Right cardiac atrium (tissue), 5 donors: ENCODE measurements around the gene CFAP58. TPM values are rescaled to one million over a fixed set of nuclear protein-coding genes. Genes with fewer than 3 reads are reported as not detected.

ENCODE experiments used
- ATAC-seq, 2 donors: fragments of 200-7000 bp; cut with Tn5 transposase; one replicate each; pipeline versions ENCODE4 v1.8.0 to v1.9.1; 2020; ENCODE audit warnings: moderate library complexity in 2 of 2, mild to moderate bottlenecking in 1 of 2
- DNase-seq, 3 donors: peaks; one replicate each; pipeline ENCODE4 v3.0.0-alpha.2; 2020
- H3K27ac ChIP-seq: one replicate; pipeline ENCODE4 v1.5.1; 2013; ENCODE audit warnings: mild to moderate bottlenecking, low read length, control low read depth, moderate library complexity
- H3K27me3 ChIP-seq: one replicate; pipeline ENCODE4 v1.6.1; 2013; ENCODE audit not compliant: control insufficient read depth, insufficient read depth
- H3K4me1 ChIP-seq: one replicate; pipeline ENCODE4 v1.6.1; 2013; ENCODE audit warnings: low read length; ENCODE audit not compliant: control insufficient read depth, insufficient read depth
- H3K4me3 ChIP-seq: one replicate; pipeline ENCODE4 v1.5.1; 2013; ENCODE audit warnings: low read length, control low read depth
- H3K9me3 ChIP-seq: one replicate; pipeline ENCODE4 v1.6.1; 2013; ENCODE audit warnings: low read length; ENCODE audit not compliant: control insufficient read depth
- WGBS: extraction: QIAGEN DNeasy Blood & Tissue Kit; methylation state at CpG from one replicate; pipeline ENCODE4 v1.1.7; 2013; 5-methylcytosine and 5-hydroxymethylcytosine counted together
- intact Hi-C, 4 donors: fragments of 100-400 bp; cut with DNase I; formaldehyde crosslinking; loops; one replicate each; pipeline versions ENCODE4 v1.11.0 to v1.14.0; 2022 to 2023
- polyA plus RNA-seq: library from polyadenylated mRNA; stranded (reverse); fragments of 200-250 nt; gene quantifications from one replicate; pipeline ENCODE4 v1.2.3, GENCODE V29; 2013
- total RNA-seq, 4 donors: library from RNA; stranded (reverse); fragmentation: NEBNext Ultra II Directional; extraction: Animal tissue kit (Norgen Biotek cat#: 25700); gene quantifications; one replicate each; pipeline ENCODE4 v1.2.1, GENCODE V29; 2021
- donor health status: healthy with polysubstance abuse.
- donor health status: DM: no; HTN: yes; CAD: no.
- donor health status: DM: no; HTN: no; CAD: no.
- donor health status: DM: no; HTN: yes; CAD: no; lungs with severe emphysema.
- donor health status: DM: yes; HTN: yes; CAD: no.

Gene CFAP58
- total and polyA plus RNA-seq, 5 donors = 2.9 to 5.4 (median 3.0) TPM

GRCh38 chr10:104487794-104488438 lies 134.3 kb downstream of the CFAP58 start:
- Histone ChIP-seq H3K4me3 (no peak overlapping the region), H3K4me1 (no peaks in the 10 kb centered on the region), H3K9me3 (no peaks in the 10 kb centered on the region), H3K27me3 (no peaks in the 10 kb centered on the region), H3K27ac (no peak overlapping the region)
- WGBS = 54% methylated on average over 7 of the region's 7 CpGs
- no peak for ATAC-seq
- no peak for DNase-seq
- intact Hi-C loops = no loop called here

DNA sequence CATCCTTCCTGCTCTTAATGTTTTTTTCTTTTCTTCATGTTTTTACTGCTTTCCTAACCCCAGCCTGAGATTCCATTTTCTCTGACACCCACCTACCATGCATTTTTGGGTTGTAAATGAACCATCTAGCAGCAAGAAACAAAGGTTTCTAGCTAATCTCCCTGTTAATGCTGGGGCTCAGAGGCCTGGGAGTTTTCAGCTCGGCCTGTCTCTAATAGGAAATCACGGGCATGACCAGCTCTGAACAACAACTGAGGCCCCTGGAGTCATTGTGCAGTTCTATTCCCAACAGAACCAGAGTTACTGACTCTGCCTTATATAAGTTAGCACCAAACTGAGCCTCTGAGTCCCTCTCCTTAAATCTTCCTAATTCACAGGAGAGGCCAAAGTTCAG lies 134.8 kb downstream of the CFAP58 start:
- DNase-seq (no peak), ATAC-seq (no peak)
- intact Hi-C loops = no loop called here
- Histone ChIP-seq H3K27me3 (no peaks in the 10 kb centered on the region), H3K4me3 (no peak overlapping the region), H3K9me3 (no peaks in the 10 kb centered on the region), H3K4me1 (no peaks in the 10 kb centered on the region), H3K27ac (no peak overlapping the region)
- WGBS = 69% methylated on average over 2 of the region's 2 CpGs

DNA sequence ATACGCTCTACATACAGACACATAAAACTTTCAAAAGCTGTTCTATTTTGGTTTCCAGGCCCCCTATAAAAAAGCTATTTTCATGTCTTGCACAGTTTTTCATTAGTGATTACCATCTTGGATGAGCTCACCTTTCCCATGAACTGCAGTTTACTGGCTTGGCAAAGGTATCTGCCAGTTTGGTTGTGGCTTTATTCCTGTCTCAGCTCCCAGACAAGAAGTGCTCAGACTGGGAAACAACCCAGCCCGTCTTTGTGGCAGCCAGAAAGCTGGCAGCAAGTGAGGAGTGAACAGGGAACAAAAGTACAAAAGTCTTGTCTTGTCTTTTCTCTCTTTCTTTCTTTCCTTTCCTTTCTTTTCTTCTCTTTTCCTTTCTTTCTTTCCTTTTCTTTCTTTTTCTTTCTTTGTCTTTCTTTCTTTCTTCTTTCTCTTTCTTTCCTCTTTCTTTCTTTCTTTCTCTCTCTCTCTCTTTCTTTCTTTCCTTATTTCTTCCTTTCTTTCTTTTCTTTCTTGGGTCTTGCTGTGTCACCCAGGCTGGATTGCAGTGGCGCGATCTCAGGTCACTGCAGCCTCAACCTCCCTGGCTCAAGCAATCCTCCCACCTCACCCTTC lies 138.8 kb downstream of the CFAP58 start:
- peak; percentile 62 to 70 for ATAC-seq
- intact Hi-C loops = no loop called here
- Histone ChIP-seq H3K27me3 (no peaks in the 10 kb centered on the region), H3K27ac (no peak overlapping the region), H3K4me3 (no peak overlapping the region), H3K9me3 (no peaks in the 10 kb centered on the region), H3K4me1 (no peaks in the 10 kb centered on the region)
- DNase-seq = no peak
- WGBS = 81% methylated on average over 4 of the region's 4 CpGs

GRCh38 chr10:104498347-104499081 lies 144.9 kb downstream of the CFAP58 start:
- H3K4me3 ChIP-seq = no peak overlapping the region
- WGBS = 63% methylated on average over 4 of the region's 4 CpGs
- DNase-seq (no peak), ATAC-seq (no peak)
- H3K27me3 ChIP-seq = no peaks in the 10 kb centered on the region
- intact Hi-C loops = no loop called here
- H3K27ac ChIP-seq = no peak overlapping the region
- peaks cover 3% of the 10 kb centered on the region for H3K4me1 ChIP-seq
- no peaks in the 10 kb centered on the region for H3K9me3 ChIP-seq

DNA sequence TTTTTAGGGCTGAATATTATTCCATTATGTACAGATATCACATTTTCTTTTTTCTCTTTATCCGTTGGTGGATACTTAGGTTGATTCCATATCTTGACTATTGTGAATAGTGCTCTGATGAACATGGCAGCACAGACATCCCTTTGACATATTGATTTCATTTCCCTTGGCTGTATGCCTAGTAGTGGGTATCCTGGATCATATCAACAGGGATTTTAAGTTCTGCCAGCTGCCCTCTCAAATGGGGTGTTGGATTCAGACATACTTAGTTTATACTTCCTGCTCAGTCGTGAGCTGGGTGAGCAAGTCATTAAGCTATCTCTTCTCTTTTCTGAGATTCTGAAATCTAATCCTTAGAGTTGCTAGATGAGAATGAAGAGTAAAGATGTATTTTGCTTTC lies 147.8 kb downstream of the CFAP58 start:
- H3K9me3 ChIP-seq = no peaks in the 10 kb centered on the region
- peaks cover 3% of the 10 kb centered on the region for H3K4me1 ChIP-seq
- WGBS = 45% methylated on average over 2 of the region's 2 CpGs
- DNase-seq = no peak
- no peaks in the 10 kb centered on the region for H3K27me3 ChIP-seq
- no peak overlapping the region for H3K27ac ChIP-seq
- no peak overlapping the region for H3K4me3 ChIP-seq
- intact Hi-C loops = no loop called here
- ATAC-seq = no peak

DNA sequence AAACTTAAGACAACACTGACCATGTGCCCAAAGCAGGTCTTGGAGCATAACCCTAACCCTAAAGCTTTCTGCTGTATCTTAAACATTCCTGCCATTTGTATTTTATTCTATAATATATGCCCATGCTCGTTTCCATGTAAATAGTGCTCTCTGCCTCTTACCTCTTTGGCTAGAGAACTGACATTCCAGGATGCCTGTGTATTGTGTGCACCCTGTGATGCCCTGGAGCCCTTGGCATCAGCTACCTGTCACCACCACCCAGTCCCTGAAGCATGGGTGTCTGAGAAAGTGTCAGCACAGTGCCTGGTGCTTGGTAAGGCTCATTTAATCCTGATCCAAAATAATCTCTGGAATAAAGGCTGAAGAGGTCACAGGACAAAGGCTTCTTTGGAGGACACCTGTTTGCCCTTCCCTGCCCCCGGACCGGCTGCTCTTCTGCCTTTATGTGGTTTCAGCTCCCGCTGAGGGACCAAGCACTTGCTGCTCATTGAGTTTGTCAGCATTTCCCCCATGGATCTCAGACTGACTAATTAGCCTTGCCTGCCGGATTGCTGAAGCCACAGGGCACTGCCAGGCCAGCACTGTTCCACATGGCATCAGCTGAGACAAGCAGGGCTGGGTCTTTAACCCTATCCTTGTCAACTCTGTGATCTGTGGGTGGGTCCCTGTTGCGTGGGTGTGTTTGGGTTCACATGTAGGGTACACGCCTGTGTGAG lies 148.4 kb downstream of the CFAP58 start:
- Histone ChIP-seq H3K27me3 (no peaks in the 10 kb centered on the region), H3K4me1 (peaks cover 3% of the 10 kb centered on the region), H3K27ac (no peak overlapping the region), H3K9me3 (no peaks in the 10 kb centered on the region), H3K4me3 (no peak overlapping the region)
- 64% methylated on average over 7 of the region's 7 CpGs for WGBS
- no peak for ATAC-seq
- no peak for DNase-seq
- intact Hi-C loops = no loop called here

DNA sequence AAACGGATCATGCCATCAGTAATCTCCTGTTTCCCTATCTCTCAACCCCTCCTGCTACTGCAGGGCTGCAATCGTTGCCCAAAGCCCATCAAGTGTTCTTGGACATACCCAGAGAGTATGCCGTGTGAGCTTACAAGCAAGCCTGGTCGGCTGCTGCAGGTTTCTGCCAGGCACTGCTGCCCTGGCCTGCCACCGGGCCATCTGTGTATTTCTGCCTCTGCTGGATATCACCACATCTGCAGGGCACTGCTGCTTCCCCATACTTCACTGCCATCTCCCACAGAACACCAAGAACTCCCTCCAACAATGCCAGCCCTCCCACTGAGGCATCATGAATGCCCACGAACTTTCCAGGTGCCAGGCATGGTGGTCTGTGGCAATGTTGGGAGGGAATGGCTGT lies 149.3 kb downstream of the CFAP58 start:
- intact Hi-C loops = no loop called here
- Histone ChIP-seq H3K4me3 (no peak overlapping the region), H3K27ac (no peak overlapping the region), H3K9me3 (no peaks in the 10 kb centered on the region), H3K4me1 (peaks cover 3% of the 10 kb centered on the region), H3K27me3 (no peaks in the 10 kb centered on the region)
- WGBS = 35% methylated on average over 6 of the region's 6 CpGs
- DNase-seq (no peak), ATAC-seq (no peak)

Other genes starting within 250 kb of the CFAP58 start
- 1 to 10 TPM; 7.0 to 8.4 (median 7.3) TPM for gene SFR1, start 231.7 kb upstream of the CFAP58 start, total RNA-seq
- 7.1 TPM for gene SFR1, start 231.7 kb upstream of the CFAP58 start, polyA plus RNA-seq
- under 1 TPM; 0.09 to 0.35 (median 0.22) TPM for gene CFAP43, start 121.5 kb upstream of the CFAP58 start, total RNA-seq
- gene CFAP43, start 121.5 kb upstream of the CFAP58 start, polyA plus RNA-seq = 0.18 TPM
- gene GSTO1, start 98.9 kb upstream of the CFAP58 start, total RNA-seq = 100 to 1,000 TPM; 164 to 220 (median 198) TPM
- 351 TPM for gene GSTO1, start 98.9 kb upstream of the CFAP58 start, polyA plus RNA-seq
- gene GSTO2, start 84.6 kb upstream of the CFAP58 start, total RNA-seq = 1 to 10 TPM in 1 of 4 donors, under 1 TPM in 3; 0.37 to 1.1 (median 0.72) TPM
- 0.43 TPM for gene GSTO2, start 84.6 kb upstream of the CFAP58 start, polyA plus RNA-seq
- gene ITPRIP, start 15.4 kb upstream of the CFAP58 start, total RNA-seq = 10 to 100 TPM; 29.1 to 83.3 (median 41.9) TPM
- 44.8 TPM for gene ITPRIP, start 15.4 kb upstream of the CFAP58 start, polyA plus RNA-seq